Glomerular endothelial cell (primary cell): ENCODE measurements around the gene LAPTM4A. TPM values are rescaled to one million over a fixed set of nuclear protein-coding genes. Genes with fewer than 3 reads are reported as not detected.
"Not testable (repeated sequence)": the region's sequence is repeated elsewhere in the genome, so short reads cannot be mapped to it uniquely, and the experiment has no call there.

ENCODE experiments used
- DNase-seq: peaks from one replicate; pipeline ENCODE4 v3.0.0-alpha.2; 2011; ENCODE audit warnings: low read depth, low spot score; ENCODE audit errors: extremely low read depth
- total RNA-seq: library from RNA; depleted of rRNA; stranded (reverse); fragments of >200 nt; gene quantifications from 2 replicates; pipeline ENCODE4 v1.2.3, GENCODE V29; 2015

LAPTM4A gene
- total RNA-seq, 1 donor from 2014 or later = 175 TPM

DNA sequence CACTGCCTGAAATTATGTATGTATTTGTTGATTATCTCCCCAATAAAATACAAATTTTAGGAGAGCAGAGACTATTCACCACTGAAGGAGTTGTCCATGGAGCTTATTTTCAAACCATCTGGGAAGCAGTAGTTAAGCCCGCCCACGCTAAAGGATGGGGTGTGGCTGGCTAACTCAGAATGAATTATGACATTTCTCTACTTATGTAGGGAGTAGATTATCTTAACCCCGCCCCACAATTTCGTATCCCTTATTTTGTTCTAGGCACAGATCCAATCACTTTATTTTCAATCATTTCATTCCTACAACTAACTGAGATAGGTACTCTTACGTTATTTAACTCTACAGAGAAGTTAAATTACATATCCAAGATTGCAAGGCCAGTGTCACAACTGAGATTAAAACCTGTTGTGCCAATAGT, 1.4 kb upstream of the LAPTM4A start:
- DNase-seq = no peak

DNA sequence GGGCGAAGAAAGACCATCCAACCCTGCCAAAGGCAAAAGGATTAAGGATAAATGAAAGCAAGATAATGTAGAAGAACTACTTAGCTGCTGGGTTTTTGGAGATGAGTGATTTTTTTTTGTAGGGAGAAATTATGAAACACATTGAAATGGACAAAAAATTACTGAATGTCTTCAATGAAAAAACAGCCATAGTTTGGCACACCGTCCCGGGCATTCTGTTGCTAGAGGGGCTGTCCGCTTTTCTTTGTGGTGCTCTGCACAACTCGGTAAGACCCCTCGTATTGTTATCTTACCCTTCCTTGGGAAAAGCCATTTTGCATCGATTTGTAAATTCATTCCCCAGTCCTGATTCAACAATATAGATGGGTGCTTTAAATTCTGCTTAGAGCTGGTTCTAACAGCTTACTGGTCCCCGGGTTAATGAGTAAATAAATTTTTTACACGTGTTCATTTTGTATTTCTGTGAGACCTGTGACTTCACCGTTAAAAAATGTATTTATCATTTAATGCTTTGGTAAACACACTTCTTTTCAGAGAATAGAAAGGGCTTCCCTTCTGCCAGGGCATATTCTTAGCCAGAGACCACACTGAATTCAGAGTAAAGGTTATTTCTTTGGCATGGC, 912 bp upstream of the LAPTM4A start:
- no peak for DNase-seq

DNA sequence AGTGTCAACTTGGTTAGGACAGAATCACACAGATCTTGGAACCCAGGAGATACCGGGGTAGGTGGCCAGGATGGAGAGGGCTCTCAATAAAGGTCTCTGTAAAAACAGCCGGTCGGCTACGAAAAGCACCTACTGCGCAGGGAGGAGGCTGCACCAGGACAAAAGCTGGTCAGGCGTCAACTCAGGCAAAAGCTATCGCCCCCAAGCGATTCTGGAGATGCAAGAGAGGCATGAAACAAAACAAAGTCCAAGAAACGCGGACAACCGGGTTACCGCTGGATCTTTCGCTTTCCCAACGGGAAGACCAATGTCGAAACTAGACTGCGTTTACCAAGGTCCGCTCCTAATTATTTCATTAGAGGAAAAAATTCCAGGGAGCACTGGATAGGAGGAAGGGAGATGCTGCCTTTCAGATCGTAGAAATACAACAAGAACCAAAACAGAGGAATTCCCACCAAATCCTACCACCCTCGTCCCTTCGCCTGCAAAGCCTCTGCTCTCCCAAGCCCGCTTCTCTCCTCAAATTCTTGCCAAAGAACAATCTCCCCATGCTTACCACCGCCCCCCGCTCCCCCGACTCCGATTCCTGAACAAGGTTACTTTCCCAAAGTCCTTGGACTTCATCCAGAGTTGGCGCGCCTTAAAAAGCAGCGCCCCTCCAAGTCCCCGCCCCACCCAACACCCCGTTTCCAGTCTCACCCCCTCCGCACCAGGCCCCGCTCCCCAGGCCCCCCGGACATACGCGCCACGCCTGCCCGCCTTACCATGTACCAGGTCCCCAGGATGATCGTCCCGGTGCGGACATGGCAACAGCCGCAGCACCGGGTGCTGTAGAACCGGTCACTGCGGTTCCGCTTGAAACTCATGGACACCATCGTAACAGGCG, 539 bp downstream of the LAPTM4A start:
- no peak for DNase-seq

DNA sequence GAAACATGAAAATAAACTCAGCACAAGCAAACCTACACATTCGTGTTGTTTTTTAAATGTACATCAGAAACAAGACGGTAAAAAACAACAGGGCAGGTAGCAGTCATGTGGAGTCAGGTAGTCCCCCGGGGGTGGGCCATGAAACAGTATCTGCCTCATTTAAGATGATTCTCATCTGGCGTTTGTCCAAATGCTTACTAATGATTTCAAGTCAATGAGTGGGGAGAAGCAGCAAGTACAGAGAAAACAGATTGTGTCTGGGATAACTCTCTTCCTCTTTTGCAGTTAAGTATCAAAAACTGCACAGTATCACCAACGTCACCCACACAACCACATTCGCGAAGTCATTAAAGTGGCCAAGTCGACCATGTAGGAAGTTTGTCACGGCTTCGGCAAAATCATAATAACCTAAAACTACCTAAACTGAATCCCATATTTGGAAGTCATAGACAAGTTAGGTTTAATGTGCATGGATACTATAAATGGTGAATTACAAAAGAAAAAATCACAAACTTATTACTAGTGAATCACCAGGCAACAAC, 1.3 kb downstream of the LAPTM4A start:
- DNase-seq = no peak

DNA sequence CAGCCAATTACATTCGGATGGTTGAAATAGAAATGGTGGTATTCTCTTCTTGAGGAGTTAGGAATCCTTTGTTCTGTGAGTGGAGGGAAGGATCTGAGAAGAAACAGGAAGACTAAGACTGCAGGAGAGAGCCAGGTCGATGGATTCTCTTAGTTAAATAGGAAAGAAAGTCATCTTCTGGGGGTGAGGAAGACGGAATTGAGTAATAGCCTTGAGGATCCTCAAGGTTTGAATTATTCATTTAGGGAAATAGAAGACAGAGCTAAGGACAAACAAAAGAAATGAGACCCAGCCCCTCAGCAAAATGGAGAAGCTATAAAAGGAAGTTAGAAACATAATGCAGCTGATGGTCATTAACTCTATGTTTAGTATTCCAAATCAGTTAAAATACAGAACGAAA, 1.8 kb downstream of the LAPTM4A start:
- no peak for DNase-seq

DNA sequence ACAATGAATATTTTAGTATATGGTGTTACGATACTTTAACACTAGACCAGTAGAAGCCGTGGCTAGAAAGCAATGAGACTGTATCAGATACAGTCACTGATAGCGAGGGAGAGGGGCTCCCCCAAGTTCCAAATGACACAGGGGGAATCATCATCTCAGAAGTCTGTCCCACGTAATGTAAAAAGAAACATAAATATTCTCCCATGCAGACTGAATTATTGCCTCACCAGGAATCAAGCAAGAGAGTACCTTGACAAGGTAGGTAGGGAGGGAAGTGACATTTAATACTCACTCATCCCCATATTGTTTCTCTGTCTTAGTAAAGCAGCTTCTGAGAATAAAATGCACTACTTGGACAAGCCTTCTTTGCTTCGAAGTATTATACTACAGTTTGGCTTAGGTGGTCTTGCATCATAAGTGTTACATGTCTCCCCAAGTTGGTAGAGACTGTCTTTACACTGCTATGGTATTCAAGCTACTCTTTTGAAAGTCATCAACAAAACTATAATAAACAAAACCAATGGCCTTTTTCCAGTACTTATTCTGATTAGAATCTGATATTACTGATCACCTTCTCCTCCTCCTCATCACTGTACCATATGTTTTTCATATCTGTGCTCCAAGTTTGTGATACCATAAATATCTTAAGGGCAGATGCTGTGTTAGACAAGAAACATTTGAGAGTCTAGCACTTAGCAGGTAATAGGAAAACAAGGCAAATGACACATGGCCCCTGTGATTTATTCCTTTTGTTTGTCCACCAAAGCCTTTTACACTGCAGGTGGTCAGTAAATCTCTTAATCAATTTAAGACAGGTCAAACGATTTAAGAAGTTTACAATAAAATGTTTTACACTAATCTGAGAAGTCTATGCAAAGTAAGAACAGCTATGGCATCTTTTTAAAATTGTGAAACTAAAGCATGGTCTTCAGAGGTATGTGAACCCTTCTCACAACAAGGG, 2.7 kb downstream of the LAPTM4A start:
- no peak for DNase-seq

DNA sequence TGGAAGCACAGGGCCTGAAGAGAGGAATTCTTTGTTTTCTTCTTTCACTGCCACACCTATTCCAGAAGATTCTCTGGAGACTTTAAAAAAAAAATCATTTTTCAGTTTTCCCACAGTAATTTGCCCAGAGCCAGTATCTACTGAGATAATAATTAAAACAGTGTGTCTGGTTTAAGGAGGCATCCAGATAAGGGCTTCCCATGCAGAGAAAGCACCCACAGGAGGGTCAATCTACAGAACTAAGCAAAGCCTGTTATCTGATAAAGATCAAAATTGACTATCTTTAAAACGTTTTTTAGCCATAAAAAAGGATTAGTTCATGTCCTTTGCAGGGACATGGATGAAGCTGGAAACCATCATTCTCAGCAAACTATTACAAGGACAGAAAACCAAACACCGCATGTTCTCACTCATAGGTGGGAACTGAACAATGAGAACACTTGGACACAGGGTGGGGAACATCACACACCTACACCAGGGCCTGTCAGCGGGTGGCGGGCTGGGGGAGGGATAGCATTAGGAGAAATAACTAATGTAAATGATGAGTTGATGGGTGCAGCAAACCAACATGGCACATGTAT, 5.6 kb downstream of the LAPTM4A start:
- DNase-seq = not testable (repeated sequence)

DNA sequence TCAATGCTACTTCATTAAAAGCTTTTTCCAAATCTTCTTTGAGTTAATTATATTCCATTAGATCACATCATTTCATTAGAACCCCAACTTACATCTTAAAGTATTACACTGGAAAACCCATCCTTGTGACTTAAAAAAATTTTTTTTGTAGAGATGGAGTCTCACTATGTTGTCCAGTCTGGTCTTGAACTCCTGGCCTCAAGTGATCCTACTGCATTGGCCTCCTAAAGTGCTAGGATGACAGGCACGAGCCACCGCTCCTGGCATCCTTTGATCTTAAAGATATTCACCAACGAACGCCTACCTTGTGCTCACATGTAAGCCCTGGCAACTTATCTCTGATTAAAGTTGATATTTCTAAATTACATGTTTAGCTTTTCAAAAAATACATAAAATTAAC, 6.7 kb downstream of the LAPTM4A start:
- no peak for DNase-seq

DNA sequence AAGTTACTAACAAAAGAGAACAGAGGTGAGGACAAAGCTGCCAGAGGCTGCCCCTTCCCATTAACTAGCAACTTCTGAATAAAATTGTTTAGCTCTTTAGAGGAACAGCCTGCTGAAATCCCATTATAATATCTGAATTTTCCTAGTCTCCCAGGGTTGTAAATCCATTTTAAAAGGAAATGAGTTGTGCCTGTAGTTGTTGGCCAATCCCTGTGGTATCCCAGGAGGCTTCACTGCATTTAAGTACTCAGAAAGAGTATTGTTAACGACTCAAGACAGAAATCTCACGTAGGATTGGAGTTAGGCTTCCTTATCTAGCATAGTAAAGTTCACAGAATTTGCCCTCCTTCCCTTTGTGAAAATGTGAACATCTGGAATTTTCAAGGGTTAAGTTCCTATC, 8.9 kb downstream of the LAPTM4A start:
- no peak for DNase-seq

DNA sequence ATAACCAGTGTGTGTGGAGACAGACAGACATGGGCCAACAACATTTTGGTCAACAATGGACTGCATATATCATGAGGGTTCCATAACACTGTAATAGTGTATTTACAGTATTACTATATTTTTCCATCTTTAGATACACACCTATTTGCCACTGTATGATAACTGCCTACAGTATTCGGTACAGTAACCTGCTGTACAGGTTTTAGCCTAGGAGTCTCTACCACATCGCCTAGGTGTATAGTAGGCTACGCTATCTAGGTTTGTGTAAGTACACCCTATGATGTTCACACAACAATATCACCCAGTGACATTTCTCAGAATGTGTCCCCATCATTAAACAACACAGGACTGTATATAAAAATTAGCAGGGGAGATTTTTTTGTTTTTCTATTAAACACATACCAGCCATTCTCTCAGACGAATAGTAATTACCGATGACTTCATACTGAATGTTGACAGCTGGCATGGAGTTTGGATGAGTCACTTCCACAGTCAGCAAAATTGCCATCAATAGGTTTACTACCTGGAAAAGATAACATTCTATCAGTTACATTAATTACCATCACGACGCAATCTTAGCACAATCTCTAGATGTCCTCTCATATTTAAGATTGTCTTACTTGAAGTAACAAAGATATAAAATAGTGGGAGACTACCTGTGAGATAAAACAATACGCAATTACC, 10.8 kb downstream of the LAPTM4A start:
- no peak for DNase-seq

DNA sequence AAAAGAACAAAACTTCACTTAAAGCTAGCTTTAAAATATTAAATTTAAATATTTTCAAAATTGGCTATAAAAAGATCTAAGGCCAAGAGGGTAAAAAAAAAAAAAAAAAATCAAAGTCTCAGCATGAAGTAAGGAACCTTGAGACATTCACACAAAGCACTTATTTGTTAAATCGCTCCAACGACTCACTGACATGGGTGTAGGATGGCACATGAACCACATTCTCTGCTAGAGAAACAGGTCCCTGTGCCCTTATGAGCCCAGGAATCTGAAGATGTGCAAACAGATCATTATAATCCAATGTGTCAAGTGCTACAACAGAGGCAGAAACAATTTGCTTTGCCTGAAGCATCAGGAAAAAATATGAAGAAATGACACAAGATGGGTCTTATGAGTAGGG, 13.8 kb downstream of the LAPTM4A start:
- no peak for DNase-seq

DNA sequence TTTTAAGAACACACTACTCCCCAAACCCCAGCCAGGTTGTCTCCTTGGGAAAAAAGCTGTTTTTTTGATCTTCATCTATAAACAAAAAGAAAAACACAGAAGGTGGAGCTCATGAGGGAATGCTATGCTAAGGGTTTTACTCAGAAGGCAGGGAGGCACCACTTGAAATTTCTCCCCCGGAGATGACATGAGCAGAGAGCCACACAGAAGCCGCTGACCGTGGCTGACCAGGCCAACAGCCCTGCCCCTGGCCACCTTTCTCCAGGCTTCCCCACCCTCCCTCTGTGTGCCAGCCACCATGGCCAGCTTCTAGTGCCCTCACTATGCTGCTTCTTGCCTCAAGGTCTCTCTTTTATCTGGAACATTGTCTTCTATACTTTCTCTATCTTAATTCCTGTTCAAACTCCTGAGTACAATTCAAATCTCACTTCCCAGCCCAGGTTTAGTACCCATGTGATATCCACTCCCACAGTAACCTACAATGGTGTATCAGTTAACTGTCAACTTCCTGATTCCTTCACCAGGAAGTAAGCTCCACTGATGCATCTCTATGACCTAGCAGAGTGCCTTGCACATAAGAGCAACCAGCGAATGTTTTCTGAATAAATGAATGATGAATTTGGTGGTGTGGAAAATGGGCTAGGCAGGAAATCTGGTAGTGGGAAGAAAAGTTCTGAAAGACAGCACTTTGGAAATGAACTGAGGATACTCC, 15.3 kb downstream of the LAPTM4A start:
- DNase-seq = no peak

DNA sequence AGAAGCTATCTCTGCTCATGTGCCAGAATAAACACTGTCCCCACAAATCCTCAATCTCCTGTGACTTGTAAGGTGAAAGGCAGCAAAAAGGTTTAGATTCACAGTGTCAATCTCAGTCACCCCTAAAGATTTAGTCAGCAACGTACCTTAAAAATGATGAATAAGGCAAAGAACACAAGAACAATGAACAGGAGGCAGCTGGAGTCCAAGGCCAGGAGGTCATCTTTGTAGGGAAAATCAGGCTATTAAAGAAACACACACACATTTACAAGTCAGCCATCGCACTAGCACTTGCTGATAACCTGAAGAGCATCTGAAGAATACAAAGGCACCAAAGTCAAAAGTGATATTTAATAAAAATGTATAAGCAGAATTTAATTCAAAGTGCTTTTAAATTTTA, 16.6 kb downstream of the LAPTM4A start:
- no peak for DNase-seq

DNA sequence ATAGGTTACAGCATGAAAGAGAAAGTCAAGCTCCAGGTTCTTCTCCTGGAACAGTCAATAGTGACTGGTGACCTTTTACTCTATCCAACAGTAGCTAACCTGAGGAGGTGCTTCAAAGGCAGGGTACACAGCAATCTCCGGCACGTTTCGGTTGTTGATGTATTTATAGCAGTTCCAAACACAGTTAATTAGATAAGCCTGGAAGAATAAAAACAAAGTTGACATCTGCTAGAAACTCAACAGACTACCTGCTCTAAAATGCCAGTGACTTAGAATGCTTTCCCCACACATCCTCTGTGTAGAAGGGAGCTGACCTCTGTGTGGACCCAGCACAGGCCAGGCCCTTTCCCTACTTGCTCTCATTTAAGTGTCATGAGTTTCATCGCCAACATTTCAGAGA, 17.2 kb downstream of the LAPTM4A start:
- no peak for DNase-seq

DNA sequence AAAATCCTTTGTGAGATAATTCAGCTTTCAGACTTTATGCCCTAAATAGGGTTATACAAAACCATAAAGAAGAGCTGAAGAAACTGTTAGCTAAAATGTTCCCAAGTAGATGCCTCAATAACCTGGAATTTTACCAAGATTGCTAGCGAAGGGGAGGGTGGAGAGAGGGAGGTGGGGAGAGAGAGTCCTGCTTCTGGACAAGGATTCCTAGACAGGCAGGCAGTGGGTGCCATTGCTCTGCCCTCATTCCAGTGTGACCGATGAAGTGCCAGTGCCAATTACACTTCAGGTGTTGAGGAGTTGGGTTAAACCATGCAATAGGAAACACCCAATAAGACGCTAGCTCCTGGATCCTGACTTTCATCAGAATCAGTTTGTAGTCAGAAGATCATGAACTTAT, 18.1 kb downstream of the LAPTM4A start:
- no peak for DNase-seq

DNA sequence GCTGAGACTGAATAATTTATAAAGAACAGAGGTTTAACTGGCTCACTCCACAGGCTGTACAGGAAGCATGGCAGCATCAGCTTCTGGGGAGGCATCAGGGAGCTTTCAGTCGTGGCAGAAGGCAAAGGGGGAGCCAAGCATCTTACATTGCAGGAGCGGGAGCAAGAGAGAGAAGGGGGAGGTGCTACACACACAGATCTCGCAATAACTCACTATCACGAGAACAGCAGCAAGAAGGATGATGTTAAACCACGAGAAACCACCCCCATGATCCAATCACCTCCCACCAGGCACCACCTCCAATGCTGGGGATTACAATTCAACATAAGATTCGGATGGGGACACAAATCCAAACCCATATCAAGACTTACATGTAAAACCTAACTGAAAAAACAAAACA, 21.2 kb downstream of the LAPTM4A start:
- DNase-seq = no peak

DNA sequence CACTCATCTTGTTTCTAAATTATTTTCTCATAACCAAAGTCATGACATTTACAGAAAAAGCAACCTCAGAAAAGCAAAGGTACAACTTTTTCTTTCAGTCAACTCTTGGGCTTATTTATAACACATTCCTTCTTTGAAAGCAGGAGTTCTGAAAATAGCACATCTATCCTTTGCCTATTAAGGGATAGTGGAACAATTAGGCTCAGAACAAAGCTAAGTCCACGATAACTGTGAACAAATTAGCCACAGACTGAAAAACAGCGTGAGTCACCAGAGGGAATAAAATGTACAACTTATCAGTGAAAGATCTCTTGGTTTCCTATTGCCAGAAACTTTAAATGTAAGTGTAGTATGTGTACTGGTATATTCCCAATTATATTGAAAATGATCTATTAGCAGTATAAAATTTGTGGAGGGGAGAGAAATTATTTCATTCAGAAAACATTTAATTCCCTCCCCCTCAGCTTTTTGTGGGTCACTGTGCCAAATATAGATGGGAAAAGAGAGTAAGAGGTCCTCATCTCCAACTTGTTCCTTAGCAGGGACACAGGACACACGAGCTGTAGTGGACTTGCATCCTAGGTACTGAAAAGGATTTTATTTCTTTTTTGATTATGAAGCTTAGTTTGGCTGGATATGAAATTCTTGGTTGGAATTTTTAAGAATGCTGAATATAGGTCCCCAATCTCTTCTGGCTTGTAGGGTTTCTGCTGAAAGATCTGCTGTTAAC, 23.6 kb downstream of the LAPTM4A start:
- DNase-seq = no peak

DNA sequence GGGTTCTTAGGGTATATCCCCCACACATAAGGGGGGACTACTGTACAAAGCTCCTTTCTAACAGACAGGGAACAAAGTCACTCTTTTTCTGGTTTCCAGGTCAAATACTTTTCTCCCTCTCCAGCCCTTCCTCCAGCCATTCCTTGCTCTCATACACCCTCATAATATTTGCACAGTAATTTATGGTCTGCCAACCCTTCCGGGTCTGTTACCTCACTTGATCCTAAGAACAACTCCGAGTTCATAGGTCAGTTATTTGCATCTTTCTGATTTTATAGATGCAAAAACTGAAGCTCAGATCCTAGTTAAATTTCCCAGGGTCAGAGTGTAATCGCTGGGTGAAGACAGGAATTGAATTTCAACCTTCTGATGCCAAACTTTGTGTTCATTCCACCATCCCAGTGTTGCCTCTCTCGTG, 24.2 kb downstream of the LAPTM4A start:
- no peak for DNase-seq
